RWPE1 (cell line): ENCODE results near the gene CAMK1D.

ENCODE experiments used
- CTCF ChIA-PET: fragments of 350-600 bp; sonication (Branson Sonifier 250); formaldehyde crosslinking; extraction: SDS; loops from one replicate; lab custom pipeline; 2021; lab: Yijun Ruan, JAX
- POLR2A ChIA-PET: fragments of 400-600 bp; formaldehyde crosslinking; extraction: SDS; loops from one replicate; lab custom pipeline; 2020; ENCODE audit warnings: antibody characterized with exemption; ENCODE audit not compliant: low non-redundant PET; lab: Yijun Ruan, JAX
- DNase-seq: peaks from one replicate; pipeline ENCODE4 v3.0.0; 2012; ENCODE audit warnings: low spot score
- H3K27ac ChIP-seq: fragments of 450-650 bp; 2 replicates; pipeline ENCODE4 v1.5.1; 2017
- TF ChIP-seq, protein P1 (sequence below): fragments of 450-650 bp; conservative IDR thresholded peaks from 2 replicates; pipeline ENCODE4 v1.5.1; 2017; ENCODE audit warnings: low read depth, mild to moderate bottlenecking

CAMK1D gene

DNA sequence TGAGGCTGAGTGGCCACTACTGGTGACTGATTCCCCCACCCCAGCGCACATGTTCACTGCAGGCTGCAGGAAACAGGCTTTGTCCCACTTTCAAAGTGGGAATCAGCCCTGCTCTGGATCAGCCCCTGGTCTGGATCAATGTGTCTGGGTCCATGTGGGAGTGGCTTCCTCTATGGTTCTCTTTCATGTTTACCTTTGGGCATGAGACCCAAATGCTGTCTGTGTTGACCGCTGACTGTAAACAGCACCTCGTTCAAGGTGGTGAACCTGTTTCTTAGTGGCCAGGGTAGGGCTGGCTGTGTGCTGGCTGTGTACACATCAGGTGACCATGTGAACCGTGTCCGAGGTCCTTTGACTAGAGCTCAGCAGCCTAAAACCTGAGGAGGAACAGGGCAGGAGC lies 121.8 kb downstream of the CAMK1D start:
- ChIA-PET POLR2A (no interaction called here), CTCF (no interaction called here)
- TF ChIP-seq, protein P1, sequence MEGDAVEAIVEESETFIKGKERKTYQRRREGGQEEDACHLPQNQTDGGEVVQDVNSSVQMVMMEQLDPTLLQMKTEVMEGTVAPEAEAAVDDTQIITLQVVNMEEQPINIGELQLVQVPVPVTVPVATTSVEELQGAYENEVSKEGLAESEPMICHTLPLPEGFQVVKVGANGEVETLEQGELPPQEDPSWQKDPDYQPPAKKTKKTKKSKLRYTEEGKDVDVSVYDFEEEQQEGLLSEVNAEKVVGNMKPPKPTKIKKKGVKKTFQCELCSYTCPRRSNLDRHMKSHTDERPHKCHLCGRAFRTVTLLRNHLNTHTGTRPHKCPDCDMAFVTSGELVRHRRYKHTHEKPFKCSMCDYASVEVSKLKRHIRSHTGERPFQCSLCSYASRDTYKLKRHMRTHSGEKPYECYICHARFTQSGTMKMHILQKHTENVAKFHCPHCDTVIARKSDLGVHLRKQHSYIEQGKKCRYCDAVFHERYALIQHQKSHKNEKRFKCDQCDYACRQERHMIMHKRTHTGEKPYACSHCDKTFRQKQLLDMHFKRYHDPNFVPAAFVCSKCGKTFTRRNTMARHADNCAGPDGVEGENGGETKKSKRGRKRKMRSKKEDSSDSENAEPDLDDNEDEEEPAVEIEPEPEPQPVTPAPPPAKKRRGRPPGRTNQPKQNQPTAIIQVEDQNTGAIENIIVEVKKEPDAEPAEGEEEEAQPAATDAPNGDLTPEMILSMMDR, result no peak
- DNase-seq, result no peak
- H3K27ac ChIP-seq, result no peak overlapping the region

DNA sequence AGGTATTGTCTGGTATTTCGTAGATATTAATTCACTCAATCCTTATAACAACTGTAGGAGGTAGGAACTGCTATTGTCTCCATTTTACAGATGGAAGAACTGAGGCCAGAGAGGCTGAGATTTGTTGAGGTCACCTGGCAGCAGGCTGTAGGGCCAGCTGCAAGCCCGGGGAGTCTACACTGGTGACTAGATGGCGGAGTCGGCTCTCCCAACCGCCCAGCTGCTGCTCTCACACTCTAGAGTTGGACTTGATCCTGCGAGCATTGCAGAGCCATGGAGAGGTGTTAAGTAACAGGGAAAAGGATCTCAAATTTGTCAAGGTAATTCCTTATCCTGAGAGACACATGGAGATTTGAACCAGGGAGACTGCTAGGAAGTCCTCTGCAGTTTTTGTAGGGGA lies 124.1 kb downstream of the CAMK1D start:
- H3K27ac ChIP-seq, result no peak overlapping the region
- POLR2A ChIA-PET, result no interaction called here
- DNase-seq, result no peak
- TF ChIP-seq, protein P1, result no peak
- CTCF ChIA-PET, result interaction anchor here (0.5 to 0.7 kb wide), 2 partner anchors 195 to 491 kb away, joined by 3 to 6 read pairs; no protein-coding TSS in a partner anchor

DNA sequence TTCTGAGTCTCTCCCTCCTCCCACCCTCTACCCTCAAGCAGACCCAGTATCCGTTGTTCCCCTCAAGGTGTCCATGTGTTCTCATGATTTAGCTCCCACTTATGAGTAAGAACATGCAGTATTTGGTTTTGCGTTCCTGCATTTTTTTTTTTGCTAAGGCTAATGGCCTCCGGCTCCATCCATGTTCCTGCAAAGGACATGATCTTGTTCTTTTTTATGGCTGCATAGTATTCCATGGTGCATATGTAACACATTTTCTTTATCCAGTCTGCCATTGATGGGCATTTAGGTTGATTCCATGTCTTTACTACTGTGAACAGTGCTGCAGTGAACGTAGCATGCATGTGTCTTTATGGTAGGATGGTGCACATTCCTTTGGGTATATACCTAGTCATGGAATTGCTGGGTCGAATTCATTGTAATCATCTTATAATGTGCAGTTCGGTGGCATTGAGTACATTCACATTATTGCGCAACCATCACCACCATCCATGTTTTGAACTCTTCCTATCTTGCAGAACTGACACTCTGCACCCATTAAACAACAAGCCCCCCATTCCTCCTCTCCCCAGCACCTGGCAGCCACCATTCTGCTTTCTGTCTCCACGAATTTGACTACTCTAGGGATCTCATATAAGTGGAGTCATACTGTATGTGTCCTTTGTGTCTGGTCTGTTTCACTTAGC lies 125.5 kb downstream of the CAMK1D start:
- POLR2A ChIA-PET, result no interaction called here
- H3K27ac ChIP-seq, result no peak overlapping the region
- CTCF ChIA-PET, result no interaction called here
- TF ChIP-seq, protein P1, result no peak
- no peak for DNase-seq

DNA sequence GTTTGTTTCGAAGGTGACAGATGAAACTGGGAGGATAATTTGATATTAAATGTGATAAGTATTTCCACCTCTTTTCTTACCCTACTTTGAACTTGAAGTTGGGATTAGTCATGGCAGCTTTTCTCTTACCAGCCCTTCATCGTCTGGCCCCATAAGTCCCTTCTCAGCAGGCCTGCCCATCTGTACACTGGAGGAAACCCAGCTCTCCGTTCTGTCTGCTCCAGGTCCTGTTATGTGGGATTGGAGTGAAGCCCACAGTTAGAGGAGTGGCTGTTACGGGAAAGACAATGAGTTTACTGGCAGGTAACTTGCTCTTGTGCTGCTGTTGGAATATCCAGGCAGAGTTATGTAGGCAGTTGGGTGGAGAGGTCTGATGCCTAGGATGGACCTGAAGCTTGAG lies 127.3 kb downstream of the CAMK1D start:
- ChIA-PET POLR2A (no interaction called here), CTCF (no interaction called here)
- DNase-seq, result no peak
- TF ChIP-seq, protein P1, result no peak
- no peak overlapping the region for H3K27ac ChIP-seq

DNA sequence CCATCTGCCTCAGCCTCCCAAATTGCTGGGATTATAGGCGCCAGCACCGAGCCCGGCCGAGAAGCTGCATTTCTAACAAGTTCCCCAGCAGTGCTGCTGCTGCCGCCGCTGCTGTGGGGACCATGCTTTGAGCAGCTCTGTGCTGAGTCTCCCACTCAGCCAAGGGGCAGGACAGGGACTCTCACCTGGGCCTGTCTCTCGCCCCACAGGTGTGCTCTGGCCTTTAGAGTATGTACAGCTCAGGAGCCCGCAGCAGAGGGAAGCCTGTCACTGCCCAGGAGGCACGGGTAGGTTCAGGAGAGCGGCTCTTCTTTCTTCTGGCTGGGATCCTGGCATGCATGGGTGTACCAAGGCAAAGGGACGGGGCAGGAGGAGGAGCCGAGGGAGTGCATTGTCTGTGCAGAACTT lies 130.1 kb downstream of the CAMK1D start:
- no peak for DNase-seq
- H3K27ac ChIP-seq, result no peak overlapping the region
- CTCF ChIA-PET, result no interaction called here
- POLR2A ChIA-PET, result no interaction called here
- TF ChIP-seq, protein P1, result no peak

DNA sequence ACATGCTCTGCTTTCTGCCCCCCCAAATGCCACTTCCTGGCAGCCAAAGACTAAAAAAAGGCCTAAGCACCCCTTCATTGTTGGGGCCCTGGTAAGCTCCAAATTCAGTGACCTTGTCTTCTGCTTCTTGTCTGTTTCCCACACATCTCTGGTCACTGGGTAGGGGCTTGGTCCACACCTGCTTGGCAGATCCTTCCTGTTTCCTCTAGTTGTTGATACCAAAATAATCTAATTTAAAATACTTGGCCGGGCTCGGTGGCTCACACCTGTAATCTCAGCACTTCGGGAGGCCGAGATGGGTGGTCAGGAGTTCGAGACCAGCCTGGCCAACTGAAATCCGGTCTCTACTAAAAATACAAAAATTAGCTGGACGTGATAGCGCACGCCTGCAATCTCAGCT lies 130.6 kb downstream of the CAMK1D start:
- TF ChIP-seq, protein P1, result no peak
- POLR2A ChIA-PET, result no interaction called here
- no peak overlapping the region for H3K27ac ChIP-seq
- DNase-seq, result no peak
- CTCF ChIA-PET, result no interaction called here
